IMR-90 (cell line): Measurements from ENCODE around the gene CRYZL1. TPM values are rescaled to one million over a fixed set of nuclear protein-coding genes. Genes with fewer than 3 reads are reported as not detected.

ENCODE experiments used
- BHLHE40 ChIP-seq: fragments of 150-350 bp; IDR thresholded peaks from 2 replicates; pipeline ENCODE4 v1.6.1; 2016; ENCODE audit warnings: mild to moderate bottlenecking, low read depth, low read length
- MXI1 ChIP-seq: IDR thresholded peaks from 2 replicates; pipeline ENCODE4 v1.6.1; 2012; ENCODE audit warnings: low read depth, mild to moderate bottlenecking, low read length, moderate library complexity, borderline replicate concordance
- polyA plus RNA-seq, 3 experiments: library from polyadenylated mRNA; depleted of rRNA; stranded (reverse); fragments of >200 nt; gene quantifications; 2 replicates each; pipeline ENCODE4 v1.2.3, GENCODE V29; 2012; ENCODE audit warnings: low replicate concordance in 1 of 3
- total RNA-seq: library from RNA; depleted of rRNA; stranded (reverse); fragments of >200 nt; gene quantifications from 2 replicates; pipeline ENCODE4 v1.2.3, GENCODE V29; 2012
- TF ChIP-seq, protein P1 (sequence below): fragments of 150-350 bp; IDR thresholded peaks from 2 replicates; pipeline ENCODE4 v1.6.1; 2017; ENCODE audit warnings: mild to moderate bottlenecking, antibody characterized with exemption, low read length, low read depth

CRYZL1 gene
- total and polyA plus RNA-seq, 2 of the 4 experiments (the other 2 are of a cell fraction), result 19.9 to 28.5 TPM

DNA sequence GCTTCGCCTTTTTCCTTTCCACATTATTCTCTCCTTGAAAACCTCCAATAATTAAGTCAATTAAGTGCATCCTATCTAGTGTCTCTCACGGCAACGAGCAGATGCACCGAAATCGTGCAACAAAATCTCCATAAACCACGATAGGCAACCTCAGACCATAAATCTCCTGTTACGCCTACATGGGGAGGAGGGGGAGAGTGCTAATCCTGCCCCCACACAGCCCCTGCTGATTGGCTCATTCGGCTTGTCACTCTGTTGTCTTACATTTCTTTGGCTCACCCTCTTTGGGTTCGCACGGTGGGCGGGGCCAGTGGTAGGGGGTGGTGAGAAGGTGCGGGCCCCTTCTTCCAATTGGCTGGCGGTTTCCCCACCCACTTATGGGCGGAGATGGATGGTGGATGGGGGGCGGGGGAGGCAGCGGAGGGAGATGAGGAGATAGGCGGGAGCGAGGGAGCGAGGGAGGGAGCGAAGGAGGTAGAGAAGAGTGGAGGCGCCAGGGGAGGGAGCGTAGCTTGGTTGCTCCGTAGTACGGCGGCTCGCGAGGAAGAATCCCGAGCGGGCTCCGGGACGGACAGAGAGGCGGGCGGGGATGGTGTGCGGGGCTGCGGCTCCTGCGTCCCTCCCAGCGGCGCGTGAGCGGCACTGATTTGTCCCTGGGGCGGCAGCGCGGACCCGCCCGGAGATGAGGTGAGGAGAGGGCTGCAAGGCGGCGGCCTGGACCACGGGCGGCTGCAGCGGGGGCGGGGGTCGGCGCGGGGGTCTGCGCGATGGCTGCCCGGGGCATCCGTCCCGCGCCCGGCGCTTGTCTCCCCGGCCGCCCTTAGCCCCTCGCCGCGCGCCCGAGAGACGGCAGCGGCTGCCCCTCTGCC lies 720 bp upstream of the CRYZL1 start, which contains the start of gene ITSN1 (continued):
- TF ChIP-seq, protein P1, sequence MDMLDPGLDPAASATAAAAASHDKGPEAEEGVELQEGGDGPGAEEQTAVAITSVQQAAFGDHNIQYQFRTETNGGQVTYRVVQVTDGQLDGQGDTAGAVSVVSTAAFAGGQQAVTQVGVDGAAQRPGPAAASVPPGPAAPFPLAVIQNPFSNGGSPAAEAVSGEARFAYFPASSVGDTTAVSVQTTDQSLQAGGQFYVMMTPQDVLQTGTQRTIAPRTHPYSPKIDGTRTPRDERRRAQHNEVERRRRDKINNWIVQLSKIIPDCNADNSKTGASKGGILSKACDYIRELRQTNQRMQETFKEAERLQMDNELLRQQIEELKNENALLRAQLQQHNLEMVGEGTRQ, result no peak
- peak; percentile 31; the same call in 1 of the 2 replicates for TF ChIP-seq BHLHE40
- TF ChIP-seq MXI1, result peak; percentile 42; the same call in 1 of the 2 replicates
